HEK293 (cell line): ENCODE measurements around the gene SLC41A1.

Experiments used
- EGR2 ChIP-seq: fragments of 450-650 bp; formaldehyde crosslinking; IDR thresholded peaks from 2 replicates; pipeline ENCODE4 v1.5.1; 2016; ENCODE audit warnings: low read depth, missing biosample characterization, missing genetic modification characterization
- FEZF1 ChIP-seq: fragments of 450-650 bp; formaldehyde crosslinking; IDR thresholded peaks from 2 replicates; pipeline ENCODE4 v1.5.1; 2016; ENCODE audit warnings: missing biosample characterization, missing genetic modification characterization
- GFI1B ChIP-seq: fragments of 450-650 bp; formaldehyde crosslinking; IDR thresholded peaks from 2 replicates; pipeline ENCODE4 v1.5.1; 2016; ENCODE audit warnings: missing biosample characterization, missing genetic modification characterization
- KLF17 ChIP-seq: fragments of 450-650 bp; formaldehyde crosslinking; IDR thresholded peaks from 2 replicates; pipeline ENCODE4 v1.5.1; 2016; ENCODE audit warnings: missing biosample characterization, missing genetic modification characterization
- PBX3 ChIP-seq: sonication (generic); formaldehyde crosslinking; IDR thresholded peaks from 2 replicates; pipeline ENCODE4 v1.8.1; 2022; ENCODE audit warnings: mild to moderate bottlenecking, moderate library complexity, missing genetic modification reagents
- SCRT2 ChIP-seq: fragments of 450-650 bp; formaldehyde crosslinking; IDR thresholded peaks from 2 replicates; pipeline ENCODE4 v1.5.1; 2016; ENCODE audit warnings: missing biosample characterization, missing genetic modification characterization
- YY2 ChIP-seq: fragments of 450-650 bp; formaldehyde crosslinking; IDR thresholded peaks from 2 replicates; pipeline ENCODE4 v1.5.1; 2016; ENCODE audit warnings: missing biosample characterization, missing genetic modification characterization
- ZBTB21 ChIP-seq: fragments of 450-650 bp; formaldehyde crosslinking; IDR thresholded peaks from 2 replicates; pipeline ENCODE4 v1.5.1; 2017; ENCODE audit warnings: missing biosample characterization, missing genetic modification characterization
- ZBTB49 ChIP-seq: fragments of 450-650 bp; formaldehyde crosslinking; IDR thresholded peaks from 2 replicates; pipeline ENCODE4 v1.5.1; 2016; ENCODE audit warnings: missing biosample characterization, missing genetic modification characterization, low read depth
- ZFHX2 ChIP-seq: fragments of 450-650 bp; formaldehyde crosslinking; conservative IDR thresholded peaks from 2 replicates; pipeline ENCODE4 v1.5.1; 2016; ENCODE audit warnings: missing biosample characterization, missing genetic modification characterization
- ZFP3 ChIP-seq: fragments of 450-650 bp; formaldehyde crosslinking; IDR thresholded peaks from 2 replicates; pipeline ENCODE4 v1.5.1; 2016; ENCODE audit warnings: low read depth, missing biosample characterization, missing genetic modification characterization
- ZFP69B ChIP-seq: fragments of 450-650 bp; formaldehyde crosslinking; IDR thresholded peaks from 2 replicates; pipeline ENCODE4 v1.5.1; 2016; ENCODE audit warnings: missing biosample characterization, missing genetic modification characterization
- ZNF169 ChIP-seq: fragments of 450-650 bp; formaldehyde crosslinking; IDR thresholded peaks from 2 replicates; pipeline ENCODE4 v1.5.1; 2016; ENCODE audit warnings: missing biosample characterization, missing genetic modification characterization
- ZNF19 ChIP-seq: fragments of 450-650 bp; formaldehyde crosslinking; IDR thresholded peaks from 2 replicates; pipeline ENCODE4; 2016; ENCODE audit warnings: missing biosample characterization, missing genetic modification characterization, low read depth
- ZNF239 ChIP-seq: fragments of 450-650 bp; formaldehyde crosslinking; IDR thresholded peaks from 2 replicates; pipeline ENCODE4 v1.5.1; 2016; ENCODE audit warnings: missing biosample characterization, missing genetic modification characterization
- ZNF248 ChIP-seq: fragments of 450-650 bp; formaldehyde crosslinking; IDR thresholded peaks from 2 replicates; pipeline ENCODE4 v1.5.1; 2017; ENCODE audit warnings: missing biosample characterization, missing genetic modification characterization
- ZNF274 ChIP-seq, 2 experiments: fragments of 200-500 bp in 1 of 2; fragments of 450-650 bp in 1 of 2; sonication (Bioruptor generic) in 1 of 2; formaldehyde crosslinking in 1 of 2; IDR thresholded peaks; 2 replicates each; pipeline versions ENCODE4 v1.5.1 to v1.6.1; 2014 to 2016; ENCODE audit warnings: borderline replicate concordance in 1 of 2, inconsistent platforms in 1 of 2, low read length in 1 of 2, missing biosample characterization in 1 of 2, missing genetic modification characterization in 1 of 2
- ZNF324 ChIP-seq: fragments of 450-650 bp; formaldehyde crosslinking; IDR thresholded peaks from 2 replicates; pipeline ENCODE4 v1.5.1; 2016; ENCODE audit warnings: missing biosample characterization, missing genetic modification characterization
- ZNF350 ChIP-seq: fragments of 450-650 bp; formaldehyde crosslinking; IDR thresholded peaks from 2 replicates; pipeline ENCODE4 v1.5.0; 2017; ENCODE audit warnings: missing biosample characterization, mild to moderate bottlenecking, missing genetic modification characterization
- ZNF544 ChIP-seq: fragments of 450-650 bp; formaldehyde crosslinking; IDR thresholded peaks from 2 replicates; pipeline ENCODE4 v1.5.0; 2017; ENCODE audit warnings: missing biosample characterization, missing genetic modification characterization
- ZNF548 ChIP-seq: fragments of 450-650 bp; formaldehyde crosslinking; IDR thresholded peaks from 2 replicates; pipeline ENCODE4 v1.5.1; 2016; ENCODE audit warnings: missing biosample characterization, missing genetic modification characterization
- ZNF558 ChIP-seq: fragments of 450-650 bp; formaldehyde crosslinking; IDR thresholded peaks from 2 replicates; pipeline ENCODE4 v1.5.1; 2016; ENCODE audit warnings: missing biosample characterization, missing genetic modification characterization
- ZNF621 ChIP-seq: fragments of 450-650 bp; formaldehyde crosslinking; IDR thresholded peaks from 2 replicates; pipeline ENCODE4 v1.5.1; 2017; ENCODE audit warnings: missing biosample characterization, missing genetic modification characterization
- ZNF626 ChIP-seq: fragments of 450-650 bp; sonication (Bioruptor Pico); formaldehyde crosslinking; IDR thresholded peaks from 2 replicates; pipeline ENCODE4 v1.5.1; 2018; ENCODE audit warnings: missing biosample characterization, missing genetic modification characterization, inconsistent platforms
- ZNF654 ChIP-seq: fragments of 450-650 bp; formaldehyde crosslinking; IDR thresholded peaks from 2 replicates; pipeline ENCODE4 v1.5.1; 2016; ENCODE audit warnings: low read depth, missing biosample characterization, missing genetic modification characterization
- ZNF768 ChIP-seq: fragments of 450-650 bp; formaldehyde crosslinking; IDR thresholded peaks from 2 replicates; pipeline ENCODE4 v1.5.1; 2018; ENCODE audit warnings: missing biosample characterization, mild to moderate bottlenecking, missing genetic modification characterization
- ZNF776 ChIP-seq: fragments of 450-650 bp; formaldehyde crosslinking; IDR thresholded peaks from 2 replicates; pipeline ENCODE4 v1.5.0; 2017; ENCODE audit warnings: missing biosample characterization, missing genetic modification characterization, borderline replicate concordance
- ZXDB ChIP-seq: fragments of 450-650 bp; formaldehyde crosslinking; IDR thresholded peaks from 2 replicates; pipeline ENCODE4 v1.5.1; 2016; ENCODE audit warnings: missing biosample characterization, missing genetic modification characterization
- TF ChIP-seq, protein P1 (sequence below): fragments of 450-650 bp; formaldehyde crosslinking; IDR thresholded peaks from 2 replicates; pipeline ENCODE4 v1.5.1; 2016; ENCODE audit warnings: missing biosample characterization, missing genetic modification characterization

Gene SLC41A1

DNA sequence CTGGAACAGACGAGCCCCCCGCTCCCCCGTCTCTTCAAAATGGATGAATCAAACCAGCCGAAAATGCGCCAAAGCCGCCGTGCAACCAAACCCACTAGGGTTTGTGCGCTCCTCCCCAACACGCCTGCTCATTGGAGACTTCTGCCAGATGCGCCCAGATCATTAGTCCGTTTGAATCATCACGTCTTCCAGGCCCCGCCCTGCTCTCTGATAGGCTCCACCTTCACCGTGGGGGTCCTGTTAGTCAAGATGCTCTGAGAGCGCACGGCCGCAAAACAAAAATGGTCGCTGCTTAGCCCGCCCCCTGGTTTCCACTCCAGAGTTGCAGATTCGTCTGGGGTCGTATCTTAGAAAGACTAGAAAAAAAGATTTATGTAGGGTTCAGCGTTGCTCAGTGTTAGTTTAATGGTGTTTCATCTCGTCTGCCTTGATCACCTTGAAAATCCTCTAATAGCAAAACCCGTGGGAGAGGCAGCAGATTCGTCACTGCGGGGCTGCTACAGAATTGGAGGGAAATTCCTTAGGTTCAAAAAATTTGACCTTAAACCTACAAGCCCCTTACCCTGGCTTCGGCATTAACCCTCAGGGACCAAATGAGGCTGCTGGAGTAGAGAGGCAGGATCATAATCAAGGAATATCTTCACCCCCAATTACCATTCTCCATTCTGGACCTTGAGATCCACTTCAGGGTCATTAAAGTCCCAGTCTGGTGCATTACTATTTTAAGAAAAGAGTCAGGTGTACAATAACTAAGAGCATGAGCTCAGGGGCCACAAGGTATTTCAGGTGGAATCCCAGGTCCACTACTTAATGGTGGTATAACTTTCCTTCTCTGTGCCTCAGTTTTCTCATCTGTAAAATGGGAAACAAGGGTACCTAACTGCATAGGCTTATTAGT, 62.6 kb downstream of the SLC41A1 start, which contains the start of gene NUCKS1 (continued):
- TF ChIP-seq ZNF248 (tag by site-specific recombination) (no peak), YY2 (peak; percentile 88), ZBTB21 (tag by site-specific recombination) (0 out of 2 replicates have a peak, but pooled peaks have one; percentile 48), ZNF768 (tag by site-specific recombination) (no peak), FEZF1 (tag by site-specific recombination) (peak; percentile 44; the same call in 1 of the 2 replicates), ZNF324 (tag by site-specific recombination) (peak; percentile 83; the same call in 1 of the 2 replicates), ZNF239 (tag by site-specific recombination) (no peak), ZNF544 (tag by site-specific recombination) (no peak), ZNF776 (no peak), ZNF626 (tag by site-specific recombination) (no peak), ZNF621 (tag by site-specific recombination) (no peak), ZFP3 (tag by site-specific recombination) (no peak), ZFP69B (tag by site-specific recombination) (peak; percentile 80), KLF17 (tag by site-specific recombination) (peak; percentile 79), ZFHX2 (tag by site-specific recombination) (peak; percentile 92), ZNF169 (tag by site-specific recombination) (no peak), GFI1B (tag by site-specific recombination) (no peak), ZXDB (tag by site-specific recombination) (peak; percentile 93), EGR2 (tag by site-specific recombination) (peak; percentile 88), ZNF350 (tag by site-specific recombination) (no peak), ZBTB49 (tag by site-specific recombination) (no peak), ZNF548 (tag by site-specific recombination) (no peak), ZNF558 (peak; percentile 75; the same call in 1 of the 2 replicates), ZNF274 (IDR thresholded peaks at IDR 0.05; ENCODE audit: low read length) (no peak), ZNF274 (tag by site-specific recombination; IDR thresholded peaks at IDR 0.05; ENCODE audit: borderline replicate concordance) (no peak), ZNF654 (tag by site-specific recombination) (no peak; the same call in 1 of the 2 replicates), ZNF19 (no peak), SCRT2 (no peak), PBX3 (CRISPR knock-in tag) (no peak)
- TF ChIP-seq, protein P1, sequence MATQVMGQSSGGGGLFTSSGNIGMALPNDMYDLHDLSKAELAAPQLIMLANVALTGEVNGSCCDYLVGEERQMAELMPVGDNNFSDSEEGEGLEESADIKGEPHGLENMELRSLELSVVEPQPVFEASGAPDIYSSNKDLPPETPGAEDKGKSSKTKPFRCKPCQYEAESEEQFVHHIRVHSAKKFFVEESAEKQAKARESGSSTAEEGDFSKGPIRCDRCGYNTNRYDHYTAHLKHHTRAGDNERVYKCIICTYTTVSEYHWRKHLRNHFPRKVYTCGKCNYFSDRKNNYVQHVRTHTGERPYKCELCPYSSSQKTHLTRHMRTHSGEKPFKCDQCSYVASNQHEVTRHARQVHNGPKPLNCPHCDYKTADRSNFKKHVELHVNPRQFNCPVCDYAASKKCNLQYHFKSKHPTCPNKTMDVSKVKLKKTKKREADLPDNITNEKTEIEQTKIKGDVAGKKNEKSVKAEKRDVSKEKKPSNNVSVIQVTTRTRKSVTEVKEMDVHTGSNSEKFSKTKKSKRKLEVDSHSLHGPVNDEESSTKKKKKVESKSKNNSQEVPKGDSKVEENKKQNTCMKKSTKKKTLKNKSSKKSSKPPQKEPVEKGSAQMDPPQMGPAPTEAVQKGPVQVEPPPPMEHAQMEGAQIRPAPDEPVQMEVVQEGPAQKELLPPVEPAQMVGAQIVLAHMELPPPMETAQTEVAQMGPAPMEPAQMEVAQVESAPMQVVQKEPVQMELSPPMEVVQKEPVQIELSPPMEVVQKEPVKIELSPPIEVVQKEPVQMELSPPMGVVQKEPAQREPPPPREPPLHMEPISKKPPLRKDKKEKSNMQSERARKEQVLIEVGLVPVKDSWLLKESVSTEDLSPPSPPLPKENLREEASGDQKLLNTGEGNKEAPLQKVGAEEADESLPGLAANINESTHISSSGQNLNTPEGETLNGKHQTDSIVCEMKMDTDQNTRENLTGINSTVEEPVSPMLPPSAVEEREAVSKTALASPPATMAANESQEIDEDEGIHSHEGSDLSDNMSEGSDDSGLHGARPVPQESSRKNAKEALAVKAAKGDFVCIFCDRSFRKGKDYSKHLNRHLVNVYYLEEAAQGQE (tag by site-specific recombination), result no peak
